HEK293T (cell line): ENCODE results near the gene CORO2A.
"Not testable (repeated sequence)": the region's sequence is repeated elsewhere in the genome, so short reads cannot be mapped to it uniquely, and the experiment has no call there.

Experiments used
- CTCF ChIA-PET: fragments of 350-600 bp; formaldehyde crosslinking; extraction: SDS; loops from one replicate; lab custom pipeline; 2021; ENCODE audit warnings: antibody characterized with exemption, inconsistent platforms; lab: Yijun Ruan, JAX
- POLR2A ChIA-PET: fragments of 350-600 bp; formaldehyde crosslinking; extraction: SDS; loops from one replicate; lab custom pipeline; 2020; ENCODE audit warnings: antibody characterized with exemption, inconsistent platforms; lab: Yijun Ruan, JAX
- DNase-seq: peaks from one replicate; pipeline ENCODE4 v3.0.0; 2012; ENCODE audit warnings: mixed read lengths; ENCODE audit errors: extremely low spot score
- ARNT ChIP-seq: fragments of 450-650 bp; IDR thresholded peaks from 2 replicates; pipeline ENCODE4 v1.6.1; 2017; ENCODE audit warnings: mild to moderate bottlenecking
- BHLHE40 ChIP-seq: fragments of 450-650 bp; IDR thresholded peaks from 2 replicates; pipeline ENCODE4 v1.6.1; 2016; ENCODE audit warnings: mild to moderate bottlenecking, moderate library complexity, borderline replicate concordance
- CTBP1 ChIP-seq: fragments of 450-650 bp; IDR thresholded peaks from 2 replicates; pipeline ENCODE4 v1.6.1; 2016; ENCODE audit warnings: borderline replicate concordance
- ELF4 ChIP-seq: fragments of 450-650 bp; IDR thresholded peaks from 2 replicates; pipeline ENCODE4 v1.6.1; 2017; ENCODE audit warnings: antibody characterized with exemption
- FOXA1 ChIP-seq: fragments of 450-650 bp; IDR thresholded peaks from 2 replicates; pipeline ENCODE4 v1.6.1; 2016; ENCODE audit warnings: mild to moderate bottlenecking
- FOXK2 ChIP-seq: fragments of 450-650 bp; IDR thresholded peaks from 2 replicates; pipeline ENCODE4 v1.6.1; 2016; ENCODE audit warnings: mild to moderate bottlenecking
- FOXM1 ChIP-seq: fragments of 450-650 bp; IDR thresholded peaks from 2 replicates; pipeline ENCODE4 v1.6.1; 2017; ENCODE audit warnings: mild to moderate bottlenecking, borderline replicate concordance
- HDGF ChIP-seq: fragments of 450-650 bp; IDR thresholded peaks from 2 replicates; pipeline ENCODE4 v1.6.1; 2017; ENCODE audit warnings: antibody characterized with exemption, borderline replicate concordance
- L3MBTL2 ChIP-seq: fragments of 450-650 bp; conservative IDR thresholded peaks from 2 replicates; pipeline ENCODE4 v1.6.1; 2016; ENCODE audit warnings: mild to moderate bottlenecking
- LEF1 ChIP-seq: fragments of 450-650 bp; IDR thresholded peaks from 2 replicates; pipeline ENCODE4 v1.6.1; 2017; ENCODE audit warnings: mild to moderate bottlenecking, borderline replicate concordance
- NFRKB ChIP-seq: fragments of 450-650 bp; IDR thresholded peaks from 2 replicates; pipeline ENCODE4 v1.6.1; 2016; ENCODE audit warnings: mild to moderate bottlenecking, moderate library complexity
- PKNOX1 ChIP-seq: fragments of 450-650 bp; IDR thresholded peaks from 2 replicates; pipeline ENCODE4 v1.6.1; 2016
- SP1 ChIP-seq: fragments of 450-650 bp; IDR thresholded peaks from 2 replicates; pipeline ENCODE4 v1.6.1; 2017
- SUZ12 ChIP-seq: fragments of 450-650 bp; IDR thresholded peaks from 2 replicates; pipeline ENCODE4 v1.6.1; 2016; ENCODE audit warnings: mild to moderate bottlenecking
- TARDBP ChIP-seq: fragments of 450-650 bp; IDR thresholded peaks from 2 replicates; pipeline ENCODE4 v1.6.1; 2016

Gene CORO2A

DNA sequence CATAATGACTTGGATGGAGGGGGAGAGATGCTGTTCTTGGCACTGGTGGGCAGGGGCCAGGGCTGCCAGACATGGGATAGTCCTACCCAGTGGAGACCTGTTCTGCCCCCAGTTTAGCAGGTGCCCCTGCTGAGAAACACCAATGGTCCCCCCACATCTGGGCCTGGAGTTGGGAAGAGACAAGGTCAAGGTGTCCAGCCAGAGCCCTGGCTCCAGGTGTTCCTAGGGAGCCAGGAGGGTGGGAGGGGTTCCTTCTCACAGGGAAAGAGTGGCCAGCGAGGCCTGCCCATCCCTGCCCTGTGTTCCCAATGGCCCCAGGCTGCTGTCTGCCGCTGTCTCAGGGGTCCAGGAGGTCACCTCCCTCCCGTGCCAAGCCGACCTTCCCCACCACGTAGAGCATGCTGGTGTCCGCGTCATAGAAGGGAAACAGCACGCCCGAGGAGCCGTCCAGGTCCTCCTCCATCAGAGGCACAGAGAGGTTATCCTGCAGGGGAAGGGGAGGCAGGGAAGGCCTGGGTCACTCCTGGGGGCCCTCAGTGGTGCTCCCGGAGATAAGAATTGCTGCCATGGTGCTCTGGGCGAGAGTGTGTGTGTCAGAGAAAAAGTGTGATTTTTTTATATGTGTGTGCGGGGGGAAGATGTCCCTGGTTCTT is 61.7 kb downstream of the CORO2A start:
- no peak for DNase-seq
- TF ChIP-seq SUZ12 (no peak), HDGF (no peak), L3MBTL2 (no peak), ELF4 (no peak), TARDBP (no peak), ARNT (no peak), SP1 (no peak), FOXK2 (no peak)
- POLR2A ChIA-PET: no interaction called here
- CTCF ChIA-PET: no interaction called here

DNA sequence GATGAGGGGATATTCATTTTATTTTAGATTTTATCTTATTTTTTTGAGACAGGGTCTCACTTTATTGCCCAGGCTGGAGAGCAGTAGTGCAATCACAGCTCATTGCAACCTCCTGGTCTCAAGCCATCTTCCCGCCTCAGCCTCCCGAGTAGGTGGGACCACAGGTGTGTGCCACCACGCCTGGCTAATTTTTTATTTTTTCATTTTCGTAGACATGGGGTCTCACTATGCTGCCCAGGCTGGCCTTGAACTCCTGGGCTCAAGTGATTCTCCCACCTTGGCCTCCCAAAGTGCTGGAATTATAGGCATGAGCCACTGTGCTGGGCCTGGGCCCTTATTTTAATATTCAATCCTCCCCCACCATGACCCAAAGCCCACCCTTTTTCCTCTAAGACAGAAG is 62.4 kb downstream of the CORO2A start:
- DNase-seq, CTCF ChIA-PET, POLR2A ChIA-PET: not testable (repeated sequence)

DNA sequence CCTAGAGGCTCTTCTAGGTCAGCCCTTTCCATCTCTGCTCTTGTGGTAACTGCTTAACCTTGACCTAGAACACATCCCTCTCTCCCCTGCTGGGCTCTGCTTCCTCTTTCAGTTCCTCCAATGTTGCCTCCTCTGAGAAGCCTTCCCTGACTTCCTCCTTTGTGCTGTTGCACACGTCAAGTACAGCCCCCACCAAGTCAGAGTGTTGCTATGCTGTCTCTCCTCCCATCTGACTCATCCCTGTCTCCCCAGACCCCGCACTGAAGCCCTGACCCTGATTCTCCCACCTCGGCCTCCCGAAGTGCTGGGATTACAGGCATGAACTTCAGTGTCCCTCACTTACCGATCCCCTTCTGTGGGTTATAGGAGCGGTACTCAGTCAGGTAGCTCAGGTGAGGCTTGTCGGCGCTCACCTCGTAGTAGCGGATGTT is 63.0 kb downstream of the CORO2A start:
- ChIA-PET CTCF (no interaction called here), POLR2A (no interaction called here)
- no peak for TF ChIP-seq FOXM1
- no peak for TF ChIP-seq LEF1
- TF ChIP-seq SP1: no peak
- no peak for DNase-seq

GRCh38 chr9:98128316-98128715 is 64.1 kb downstream of the CORO2A start:
- CTCF ChIA-PET: no interaction called here
- POLR2A ChIA-PET: no interaction called here
- TF ChIP-seq SUZ12 (no peak), ARNT (no peak), FOXA1 (no peak), PKNOX1 (no peak), TARDBP (no peak), SP1 (no peak), ELF4 (no peak), CTBP1 (no peak), FOXM1 (no peak), BHLHE40 (no peak), FOXK2 (no peak), NFRKB (no peak), LEF1 (no peak), HDGF (no peak)
- DNase-seq: no peak

DNA sequence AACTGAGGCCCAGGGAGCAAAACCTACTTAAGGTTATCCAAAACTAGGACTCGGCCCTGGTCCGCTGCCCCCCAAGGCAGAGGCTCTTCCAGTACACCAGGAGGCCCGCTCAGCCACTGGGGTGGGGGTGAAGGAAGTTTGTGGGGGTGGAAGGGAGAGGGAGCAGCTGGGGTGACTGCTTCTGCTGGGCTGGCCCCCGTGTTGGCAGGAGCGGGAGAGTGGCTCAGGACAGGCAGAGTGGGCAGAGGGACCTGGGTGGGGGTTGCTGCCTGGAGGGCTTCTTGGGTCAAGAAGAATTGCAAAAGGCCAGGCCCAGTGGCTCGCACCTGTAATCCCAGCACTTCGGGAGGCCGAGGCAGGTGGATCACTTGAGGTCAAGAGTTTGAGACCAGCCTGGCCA is 65.2 kb downstream of the CORO2A start:
- ChIA-PET CTCF (no interaction called here), POLR2A (no interaction called here)
- TF ChIP-seq FOXM1: no peak
- no peak for TF ChIP-seq HDGF
- TF ChIP-seq SP1: no peak
- no peak for TF ChIP-seq L3MBTL2
- no peak for TF ChIP-seq CTBP1
- no peak for TF ChIP-seq FOXK2
- TF ChIP-seq PKNOX1: no peak
- no peak for TF ChIP-seq FOXA1
- TF ChIP-seq SUZ12: no peak
- TF ChIP-seq LEF1: no peak
- no peak for TF ChIP-seq NFRKB
- no peak for TF ChIP-seq ARNT
- DNase-seq: no peak

DNA sequence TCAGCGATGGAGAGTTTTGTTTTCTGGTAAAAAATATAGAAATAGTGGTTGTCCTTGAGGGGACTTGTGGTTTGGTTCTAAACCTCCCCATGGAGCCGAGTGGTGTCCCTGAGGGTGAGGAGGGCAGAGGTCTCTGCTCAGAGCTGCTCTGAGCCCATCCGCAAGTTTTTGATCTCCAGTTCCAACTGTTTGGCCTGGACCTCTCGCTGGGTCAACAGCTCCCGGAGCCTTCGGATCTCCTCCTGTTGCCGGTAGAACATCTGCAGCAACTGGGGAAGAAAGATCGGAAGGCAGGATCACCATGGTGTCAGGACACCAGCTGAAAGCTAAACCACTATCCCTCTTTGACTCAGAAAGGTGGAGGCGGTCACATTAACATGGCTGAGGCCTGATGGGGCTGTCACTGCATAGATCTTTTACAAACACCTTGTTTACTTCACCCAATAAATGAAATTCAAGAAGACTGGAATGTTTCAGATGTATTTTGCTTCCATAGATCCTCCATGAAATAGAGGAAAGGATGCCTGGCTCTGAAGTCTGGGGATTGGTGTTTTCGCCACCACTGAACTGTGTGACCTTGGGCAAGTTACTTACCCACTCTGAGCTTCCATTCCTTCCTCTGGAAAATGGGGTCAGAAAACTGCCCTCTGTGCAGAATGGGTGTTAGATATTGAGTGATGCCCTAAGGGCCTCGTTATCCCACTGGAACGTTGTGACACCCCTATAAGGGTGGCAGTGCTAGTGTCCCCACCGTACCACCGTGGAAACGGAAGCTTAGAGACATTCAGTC is 67.6 kb downstream of the CORO2A start:
- ChIA-PET POLR2A (no interaction called here), CTCF (no interaction called here)
- no peak for DNase-seq
- TF ChIP-seq TARDBP: no peak
- no peak for TF ChIP-seq PKNOX1
- TF ChIP-seq L3MBTL2: no peak
- no peak for TF ChIP-seq ARNT
- no peak for TF ChIP-seq ELF4
- no peak for TF ChIP-seq BHLHE40
- TF ChIP-seq CTBP1: no peak
- no peak for TF ChIP-seq FOXK2

GRCh38 chr9:98124091-98124490 is 68.3 kb downstream of the CORO2A start:
- CTCF ChIA-PET, POLR2A ChIA-PET, DNase-seq: not testable (repeated sequence)
